Dermis microvascular lymphatic vessel endothelial cell (primary cell): ENCODE data around the gene DNASE1. TPM values are rescaled to one million over a fixed set of nuclear protein-coding genes. Genes with fewer than 3 reads are reported as not detected.
"Not testable (repeated sequence)": the region's sequence is repeated elsewhere in the genome, so short reads cannot be mapped to it uniquely, and the experiment has no call there.

ENCODE experiments used
- DNase-seq, 2 donors: peaks; one replicate each; pipeline versions ENCODE4 v3.0.0 to v3.0.0-alpha.2; 2010; ENCODE audit warnings: low read depth in 2 of 2
- total RNA-seq: library from RNA; depleted of rRNA; stranded (reverse); fragments of >200 nt; gene quantifications from 2 replicates; pipeline ENCODE4 v1.2.1, GENCODE V29; 2014

The DNASE1 gene, protein sequence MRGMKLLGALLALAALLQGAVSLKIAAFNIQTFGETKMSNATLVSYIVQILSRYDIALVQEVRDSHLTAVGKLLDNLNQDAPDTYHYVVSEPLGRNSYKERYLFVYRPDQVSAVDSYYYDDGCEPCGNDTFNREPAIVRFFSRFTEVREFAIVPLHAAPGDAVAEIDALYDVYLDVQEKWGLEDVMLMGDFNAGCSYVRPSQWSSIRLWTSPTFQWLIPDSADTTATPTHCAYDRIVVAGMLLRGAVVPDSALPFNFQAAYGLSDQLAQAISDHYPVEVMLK
- total RNA-seq: 10.0 and 14.3 TPM in 2 replicates

DNA sequence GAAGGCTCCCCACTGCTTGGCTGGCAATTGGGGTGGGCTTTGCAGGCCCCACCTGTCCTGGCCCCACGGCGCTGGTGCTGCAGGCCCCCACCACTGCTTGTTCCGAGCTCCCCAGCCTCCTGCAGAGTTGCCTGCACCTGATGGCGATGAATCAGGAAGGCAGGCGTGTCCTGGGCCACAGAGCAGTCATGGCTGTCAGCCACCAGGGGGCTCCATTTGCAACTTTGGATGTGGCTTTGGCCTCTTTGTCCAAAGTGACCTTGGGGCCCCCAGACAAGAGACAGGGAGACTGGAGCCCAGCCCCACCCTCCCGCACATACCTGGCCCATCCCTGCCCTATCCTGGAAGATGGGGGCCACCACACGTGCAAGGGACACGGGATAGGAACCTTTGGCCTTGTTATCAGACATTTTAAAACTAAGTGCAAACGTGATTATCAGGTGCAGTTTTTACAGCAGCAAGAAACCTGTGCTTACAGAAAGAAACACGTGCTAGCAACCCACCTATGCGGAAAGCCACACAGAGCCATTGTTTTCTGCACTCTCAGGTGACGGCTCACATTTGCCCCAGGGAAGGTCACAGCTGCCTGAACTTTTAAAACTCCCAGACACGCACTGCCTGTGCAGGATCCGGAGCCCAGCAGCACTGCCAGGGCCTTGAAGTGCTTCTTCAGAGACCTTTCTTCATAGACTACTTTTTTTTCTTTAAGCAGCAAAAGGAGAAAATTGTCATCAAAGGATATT lies at the start of gene DNASE1:
Gene DNASE1 (plus strand): TSS at position 443 of the 743 bp plus-strand sequence. CDS start 683 bp downstream, outside the sequence.
- DNase-seq: peak; percentile 29 to 70

DNA sequence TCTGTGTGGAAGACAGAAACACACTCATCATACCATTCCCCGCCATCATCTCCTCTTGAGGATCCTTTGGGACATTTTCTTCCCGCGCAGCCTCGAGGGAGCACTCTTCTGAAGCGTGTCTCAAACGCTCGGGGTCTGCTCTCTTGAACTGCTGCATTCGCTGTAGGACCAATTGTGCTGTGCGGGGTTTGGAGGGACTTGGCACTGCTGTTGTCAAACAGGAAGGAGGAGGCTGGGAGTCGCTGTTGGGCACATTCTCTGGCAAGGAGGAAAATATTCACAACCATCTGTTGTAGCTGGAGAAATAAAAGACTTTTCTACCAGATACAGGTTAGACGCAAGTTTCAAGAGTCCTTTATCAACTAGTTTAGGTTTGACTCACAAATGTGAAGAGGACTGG lies 48.0 kb upstream of the DNASE1 start:
- no peak for DNase-seq

DNA sequence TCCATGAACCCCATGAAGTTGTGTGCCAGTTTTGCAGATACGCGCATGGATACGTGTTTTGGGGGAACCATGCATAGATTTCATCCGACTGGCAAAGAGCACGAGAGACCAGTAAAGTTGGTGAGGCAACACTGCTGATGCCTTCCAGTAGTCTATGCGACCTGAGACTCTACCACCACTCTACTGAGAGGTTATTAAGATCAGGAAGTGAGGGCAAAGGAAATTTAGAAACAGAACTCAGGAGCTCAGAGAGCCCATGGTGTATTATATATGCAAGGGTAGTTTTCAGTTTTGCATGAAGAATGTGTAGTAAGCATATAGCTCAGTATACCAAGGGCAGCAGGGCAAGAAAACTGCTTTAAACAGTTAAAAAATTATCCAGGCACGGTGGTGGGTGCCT lies 47.3 kb upstream of the DNASE1 start:
- no peak for DNase-seq

DNA sequence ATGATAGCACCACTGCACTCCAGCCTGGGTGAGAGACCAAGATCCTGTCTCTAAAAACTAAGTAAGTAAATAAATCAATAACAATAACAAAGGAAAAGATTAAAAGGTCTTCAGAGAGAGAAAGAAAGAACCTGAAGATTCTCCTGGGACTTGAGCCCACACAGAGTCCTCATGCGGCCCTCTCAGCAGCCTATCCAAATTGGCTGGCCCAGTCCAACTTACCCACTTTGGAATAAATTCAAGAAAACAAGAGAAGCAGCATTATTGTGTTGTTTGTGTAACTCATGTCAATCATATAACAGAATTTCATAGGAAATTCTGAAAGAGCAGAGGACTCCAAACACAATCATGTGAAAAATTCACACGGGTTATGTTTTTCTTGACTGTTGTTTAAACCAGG lies 46.9 kb upstream of the DNASE1 start:
- DNase-seq: no peak

DNA sequence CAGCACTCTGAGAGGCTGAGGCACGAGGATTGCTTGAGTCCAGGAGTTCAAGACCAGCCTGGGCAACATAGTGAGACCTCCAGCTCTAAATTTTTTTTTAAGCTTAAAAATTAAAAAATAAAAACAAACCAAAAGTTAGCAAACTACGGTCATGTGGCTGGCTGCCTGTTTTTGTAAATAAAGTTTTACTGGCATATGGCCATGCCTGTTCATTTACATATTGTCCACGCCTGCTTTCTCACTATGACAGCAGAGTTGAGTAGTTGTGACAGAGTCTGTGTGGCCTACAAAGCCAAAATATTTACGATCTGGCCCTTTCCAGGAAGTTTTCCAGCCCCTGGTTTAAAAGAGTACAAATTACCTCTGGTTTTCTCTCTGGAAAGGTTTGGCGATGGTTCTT lies 46.4 kb upstream of the DNASE1 start:
- no peak for DNase-seq

DNA sequence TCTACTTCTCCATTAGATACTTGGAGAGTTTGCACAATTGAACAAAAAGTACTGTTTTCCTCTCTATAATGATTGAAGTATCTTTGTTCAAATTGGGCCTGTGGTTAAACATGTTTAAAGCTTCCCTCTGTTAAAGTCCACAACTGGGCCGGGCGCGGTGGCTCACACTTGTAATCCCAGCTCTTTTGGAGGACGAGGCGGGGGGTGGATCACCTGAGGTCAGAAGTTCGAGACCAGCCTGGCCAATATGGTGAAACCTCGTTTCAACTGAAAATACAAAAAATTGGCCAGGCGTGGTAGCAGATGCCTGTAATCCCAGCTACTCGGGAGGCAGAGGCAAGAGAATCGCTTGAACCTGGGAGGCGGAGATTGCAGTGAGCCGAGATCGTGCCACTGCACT lies 45.5 kb upstream of the DNASE1 start:
- not testable (repeated sequence) for DNase-seq

DNA sequence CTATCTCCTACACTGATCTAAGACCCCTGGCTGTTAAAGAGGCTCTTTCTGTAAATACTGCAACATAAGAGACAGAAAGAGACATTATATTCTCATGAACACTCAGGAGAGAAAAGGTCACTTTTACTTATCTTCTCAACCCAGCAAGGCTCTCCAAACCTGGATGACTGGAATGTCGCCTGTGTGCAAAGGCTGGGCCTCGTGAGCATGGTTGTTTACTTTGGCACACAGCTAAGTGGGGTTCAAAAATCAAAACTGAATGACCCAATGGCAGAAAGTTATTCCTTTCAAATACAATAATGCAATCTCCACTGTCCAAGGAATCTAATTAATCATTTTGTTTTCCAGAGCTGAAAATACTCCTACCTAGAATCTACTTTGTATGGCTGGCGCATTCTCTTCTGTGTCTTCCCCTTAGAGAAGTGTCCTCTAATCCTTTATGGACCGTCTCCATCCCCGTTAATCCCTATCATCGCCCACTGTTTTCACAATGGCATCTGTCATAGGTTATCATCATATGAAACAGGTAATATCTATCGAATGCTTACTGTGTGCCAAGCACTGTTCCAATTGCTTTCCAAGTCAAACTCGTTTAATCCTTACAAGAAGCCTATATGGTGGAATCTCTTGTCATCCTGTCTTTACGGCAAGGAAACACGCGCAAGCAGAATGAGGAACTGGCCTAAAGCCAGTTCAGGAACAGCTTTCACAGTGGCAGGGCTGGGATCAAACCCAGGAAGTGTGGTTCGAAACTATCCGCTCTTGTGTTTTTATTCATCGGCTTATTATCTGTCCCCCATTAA lies 44.4 kb upstream of the DNASE1 start:
- peak in 1 of 2 donors; percentile 16 for DNase-seq

DNA sequence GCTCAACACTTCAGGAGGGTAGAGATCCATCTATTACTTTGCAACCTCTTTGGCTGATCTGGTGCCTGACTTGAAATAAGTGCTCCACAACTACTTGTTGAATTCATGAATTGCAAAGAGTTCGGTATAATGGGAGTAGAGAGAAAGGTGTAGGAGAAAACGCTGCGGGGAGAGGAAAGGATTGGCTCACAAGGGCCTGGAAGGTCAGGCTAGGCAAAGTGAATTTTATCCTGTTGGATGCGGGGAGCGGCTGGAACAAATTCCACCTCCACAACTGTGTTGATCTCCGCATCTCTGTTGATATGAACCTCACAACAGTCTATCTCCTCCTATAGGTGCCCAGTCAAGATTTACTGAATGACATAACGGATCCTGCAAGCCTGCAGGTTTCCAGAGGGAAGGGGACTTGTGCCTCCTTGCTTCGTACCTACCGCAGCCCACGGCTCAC lies 43.8 kb upstream of the DNASE1 start:
- DNase-seq: peak in 1 of 2 donors; percentile 26

DNA sequence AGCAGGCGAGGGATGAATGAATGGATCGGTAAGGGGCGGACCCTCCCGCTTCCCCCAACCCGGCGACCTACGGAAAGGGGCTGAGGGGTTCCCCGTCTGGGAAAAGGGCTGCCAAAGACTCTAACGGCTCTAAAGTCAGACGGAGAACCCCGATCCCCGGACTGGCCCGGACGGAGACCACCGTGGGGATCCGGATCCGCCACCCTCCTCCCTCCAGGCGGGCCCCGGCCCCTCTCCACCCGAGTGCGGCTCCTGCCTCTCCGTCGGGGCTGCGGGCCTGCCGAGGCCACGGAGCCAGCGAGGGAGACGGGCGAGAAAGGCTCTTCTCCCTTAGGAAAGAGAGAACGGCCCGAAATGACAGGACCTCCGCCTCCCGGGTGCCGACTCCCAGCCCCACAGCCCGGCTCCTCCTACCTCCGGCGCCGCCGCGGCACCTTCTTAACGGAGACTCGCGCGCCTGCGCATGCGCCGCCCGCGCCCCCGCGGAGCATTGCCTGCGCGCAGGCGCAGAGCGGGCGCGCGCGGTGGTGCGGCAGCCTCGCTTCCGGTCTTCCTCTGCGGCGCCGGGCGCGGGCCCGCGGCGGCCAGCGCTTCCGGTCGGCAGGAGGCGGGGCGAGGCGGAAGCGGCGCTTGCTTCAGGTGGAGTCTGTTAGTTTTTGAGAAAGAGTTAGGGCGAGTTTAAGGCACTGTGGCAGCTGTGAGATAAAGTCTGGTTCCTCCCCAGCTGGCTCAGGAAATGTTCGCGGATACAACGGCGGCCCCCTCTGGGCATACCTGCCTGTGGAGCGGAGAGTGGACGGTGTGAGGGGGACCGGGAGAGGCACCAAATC lies 43.1 kb upstream of the DNASE1 start, which contains the start of gene SLX4:
Gene SLX4 (minus strand): TSS at position 461 of the 830 bp plus-strand sequence. CDS start 2,642 bp downstream, outside the sequence.
- DNase-seq: peak; percentile 66 to 90

DNA sequence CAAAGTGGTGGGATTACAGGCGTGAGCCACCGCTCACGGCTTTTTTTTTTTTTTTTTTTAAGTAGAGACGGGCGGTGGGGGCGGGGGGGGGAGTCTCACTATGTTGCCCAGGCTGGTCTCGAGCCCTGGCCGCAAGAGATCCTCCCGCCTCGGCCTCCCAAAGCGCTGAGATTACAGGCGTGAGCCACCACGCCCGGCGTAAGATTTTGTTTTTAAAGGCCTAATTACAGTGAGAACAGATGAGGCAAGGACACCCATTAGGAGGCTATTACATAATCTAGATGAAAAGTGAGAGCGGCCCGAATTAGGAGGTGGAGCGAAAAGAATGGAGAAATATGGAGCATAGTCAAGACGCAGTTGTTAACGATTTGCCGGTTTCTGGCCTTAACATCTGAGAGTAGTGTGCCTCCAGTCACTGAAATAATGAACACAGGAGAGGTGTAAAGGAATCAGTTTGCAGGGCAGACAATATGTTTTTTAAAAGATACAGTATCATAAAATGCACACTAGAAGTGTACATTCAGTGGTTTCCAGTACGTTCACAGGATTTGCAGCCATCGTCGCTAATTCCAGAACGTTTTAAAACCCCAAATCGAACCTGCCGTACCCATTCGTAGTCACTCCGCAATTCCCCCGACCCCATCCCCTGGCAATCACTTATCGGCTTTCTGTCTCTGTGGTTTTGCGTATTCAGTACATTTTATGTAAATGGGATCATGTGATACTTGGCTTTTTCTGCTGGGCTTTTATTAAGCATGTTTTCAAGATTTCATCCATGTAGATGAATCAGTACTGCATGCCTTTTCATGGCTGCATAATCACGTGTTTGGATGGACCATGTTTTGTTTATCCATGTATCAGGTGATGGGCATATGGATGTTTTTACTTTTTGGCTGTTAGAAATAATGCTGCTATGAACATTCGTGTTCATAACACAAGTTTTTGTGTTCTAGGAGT lies 41.7 kb upstream of the DNASE1 start:
- DNase-seq: no peak

DNA sequence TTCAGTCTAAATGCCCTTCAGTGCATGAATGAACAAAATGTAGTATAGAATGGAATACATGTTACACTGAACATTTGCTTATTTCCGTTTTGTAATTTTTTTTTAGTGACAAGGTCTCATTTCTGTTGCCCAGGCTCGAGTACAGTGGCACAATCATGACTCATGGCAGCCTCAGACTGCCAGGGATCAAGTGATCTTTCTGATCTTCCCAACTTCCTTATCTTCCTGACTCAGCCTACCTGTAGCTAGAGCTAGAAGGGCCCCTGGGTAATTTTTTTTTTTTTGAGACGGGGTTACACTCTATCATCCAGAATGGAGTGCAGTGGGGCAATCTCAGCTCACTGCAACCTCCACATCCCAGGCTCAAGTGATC lies 35.7 kb upstream of the DNASE1 start:
- peak in 1 of 2 donors; percentile 11 for DNase-seq

DNA sequence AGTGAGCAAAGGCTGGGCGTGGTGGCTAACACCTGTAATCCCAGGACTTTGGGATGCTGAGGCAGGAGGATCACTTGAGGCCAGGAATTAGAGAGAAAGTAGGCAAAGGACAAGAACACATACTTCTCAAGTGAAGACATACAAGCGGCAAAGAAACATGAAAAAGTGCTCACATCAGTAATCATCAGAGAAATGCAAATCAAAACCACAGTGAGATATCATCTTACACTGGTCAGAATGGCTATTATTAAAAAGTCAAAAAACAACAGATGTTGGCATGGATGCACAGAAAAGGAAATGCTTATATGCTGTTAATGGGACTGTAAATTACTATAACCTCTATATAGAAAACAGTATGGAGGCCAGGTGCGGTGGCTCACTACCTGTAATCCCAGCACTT lies 30.8 kb upstream of the DNASE1 start:
- no peak for DNase-seq

DNA sequence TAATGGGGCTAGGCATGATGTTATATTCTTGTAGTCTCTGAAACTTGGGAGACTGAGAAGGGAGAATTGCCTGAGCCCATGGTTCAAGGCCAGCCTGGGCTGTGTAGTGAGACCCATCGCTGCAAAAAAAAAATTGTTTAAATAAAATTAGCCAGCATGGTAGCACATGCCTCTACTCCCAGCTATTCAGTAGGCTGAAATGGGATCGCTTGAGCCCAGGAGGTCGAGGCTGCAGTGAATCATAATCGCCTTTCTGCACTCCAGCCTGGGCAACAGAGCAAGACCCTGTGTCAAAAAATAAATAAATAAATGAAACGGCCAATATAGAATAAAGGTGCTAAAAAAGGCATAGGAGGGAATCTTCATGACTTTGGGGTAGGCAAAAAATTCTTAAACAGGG lies 29.2 kb upstream of the DNASE1 start:
- DNase-seq: no peak

DNA sequence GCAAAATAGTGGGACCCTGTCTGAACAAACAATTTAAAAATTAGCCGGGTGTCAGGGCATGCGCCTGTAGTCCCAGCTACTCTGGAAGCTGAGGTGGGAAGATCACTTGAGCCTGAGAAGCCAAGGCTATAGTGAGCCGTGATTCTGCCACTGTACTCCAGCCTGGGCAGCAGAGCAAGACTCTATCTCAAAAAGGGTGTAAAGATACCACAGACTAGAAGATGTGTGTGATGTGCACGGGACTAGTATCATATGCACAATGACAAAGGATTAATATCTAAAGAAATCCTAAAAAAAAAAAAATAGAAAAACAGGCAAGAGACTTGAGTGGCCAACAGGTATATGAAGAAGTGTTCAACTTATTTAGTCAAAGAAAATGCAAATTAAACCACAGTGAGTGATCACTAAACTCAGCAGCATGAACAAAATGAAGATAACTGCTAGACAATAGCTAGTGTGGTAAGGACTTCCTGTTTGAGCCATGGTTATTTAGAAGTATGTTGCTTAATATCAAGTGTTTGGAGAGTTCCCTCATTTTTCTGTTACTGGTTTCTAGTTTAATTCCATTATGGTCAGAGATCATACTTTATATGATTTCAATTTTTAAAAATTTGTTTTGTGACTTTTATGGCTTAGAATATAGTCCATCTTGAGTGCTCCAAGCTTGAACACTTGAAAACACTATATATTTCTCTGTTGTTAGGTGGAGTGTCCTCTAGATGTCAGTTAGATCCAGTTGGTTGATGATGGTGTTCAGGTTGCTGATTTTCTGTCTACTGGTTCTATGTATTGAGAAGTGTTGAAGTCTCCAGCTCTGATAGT lies 28.4 kb upstream of the DNASE1 start:
- no peak for DNase-seq

DNA sequence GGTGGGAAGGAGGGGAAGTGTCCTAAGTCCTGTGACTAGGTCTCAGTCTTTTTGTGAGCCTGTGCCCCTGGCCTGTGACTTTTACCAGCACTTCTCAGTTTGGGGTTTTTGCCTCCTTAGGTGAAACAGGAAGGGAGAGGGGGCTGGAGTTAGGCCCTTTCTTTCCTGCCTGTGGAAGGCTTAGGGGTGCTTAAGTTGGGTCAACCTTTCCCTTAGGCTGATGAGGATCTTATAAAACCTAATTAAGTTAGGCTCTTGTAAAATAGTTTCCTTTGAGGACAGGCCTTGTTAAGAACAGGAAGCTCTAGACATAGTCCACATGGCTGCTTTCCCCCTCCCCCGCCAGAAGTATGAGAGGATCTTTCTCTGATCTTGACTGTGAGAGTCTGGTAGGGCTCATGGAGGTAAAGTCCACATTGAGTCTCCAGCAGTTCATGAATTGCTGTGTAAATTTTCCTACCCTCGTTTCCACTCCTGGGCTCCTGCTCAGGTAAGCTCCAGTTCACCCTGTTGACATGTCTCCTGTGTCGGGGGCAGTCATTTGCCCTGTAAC lies 17.0 kb upstream of the DNASE1 start:
- no peak for DNase-seq

DNA sequence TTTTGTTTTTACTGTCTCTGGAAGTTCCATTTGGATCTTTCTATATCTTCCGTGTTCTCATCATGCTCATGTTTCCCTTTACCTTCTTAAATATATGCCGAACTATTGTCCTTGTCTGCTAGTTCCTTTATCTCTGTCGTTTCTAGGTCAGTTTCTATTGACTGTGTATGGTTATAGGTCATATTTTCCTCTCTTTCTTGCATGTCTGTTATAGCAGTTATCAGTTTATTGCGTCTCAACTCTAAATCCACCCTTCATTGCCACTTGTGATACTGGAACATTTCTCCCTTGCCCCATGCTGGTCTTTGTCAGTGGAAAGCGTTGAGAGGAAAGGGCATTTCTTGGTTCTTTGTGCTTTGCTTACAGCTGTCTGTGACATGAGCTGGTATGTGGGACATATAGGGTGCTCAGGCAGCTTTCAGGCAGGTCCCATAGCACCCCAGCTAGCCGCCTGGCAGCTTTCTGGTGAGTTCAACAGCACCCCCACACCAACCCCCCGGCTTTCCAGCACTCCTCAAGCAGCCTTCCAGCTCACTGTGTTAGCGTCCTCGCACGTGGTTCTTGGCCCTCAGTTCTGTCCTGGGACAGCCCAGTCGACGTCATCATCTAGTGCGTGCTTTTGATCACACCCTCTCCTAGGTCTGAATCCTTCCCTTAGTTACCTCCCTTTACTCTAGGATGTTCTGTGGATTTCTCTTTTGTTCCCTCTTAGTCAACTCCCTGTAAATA lies 15.4 kb upstream of the DNASE1 start:
- no peak for DNase-seq

DNA sequence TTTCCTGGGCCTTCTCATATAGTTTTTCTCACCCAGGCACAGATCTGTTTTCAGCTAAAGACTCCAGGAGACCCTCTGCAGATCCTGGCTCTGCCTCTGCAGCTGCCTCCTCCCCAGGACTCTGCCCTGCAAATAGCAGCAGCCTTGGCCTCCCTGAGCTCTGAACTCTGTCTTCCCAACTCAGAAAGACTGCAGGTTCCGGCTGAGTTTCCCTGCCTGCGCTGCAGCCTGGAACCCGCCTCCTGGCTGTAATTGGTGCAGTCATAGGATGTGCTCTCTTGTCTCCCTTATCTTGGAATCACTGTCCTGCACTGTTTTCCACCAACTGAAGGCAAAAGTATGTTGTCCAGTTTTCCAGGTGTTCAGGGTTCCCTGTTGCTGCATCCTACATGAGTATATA lies 14.3 kb upstream of the DNASE1 start:
- no peak for DNase-seq
